Superior temporal gyrus (tissue), 1 donor: ENCODE measurements around the gene FOXJ3.

Experiments
- DNase-seq: peaks from one replicate; pipeline ENCODE4 v3.0.0-alpha.2; 2016; ENCODE audit errors: extremely low spot score

FOXJ3 gene

DNA sequence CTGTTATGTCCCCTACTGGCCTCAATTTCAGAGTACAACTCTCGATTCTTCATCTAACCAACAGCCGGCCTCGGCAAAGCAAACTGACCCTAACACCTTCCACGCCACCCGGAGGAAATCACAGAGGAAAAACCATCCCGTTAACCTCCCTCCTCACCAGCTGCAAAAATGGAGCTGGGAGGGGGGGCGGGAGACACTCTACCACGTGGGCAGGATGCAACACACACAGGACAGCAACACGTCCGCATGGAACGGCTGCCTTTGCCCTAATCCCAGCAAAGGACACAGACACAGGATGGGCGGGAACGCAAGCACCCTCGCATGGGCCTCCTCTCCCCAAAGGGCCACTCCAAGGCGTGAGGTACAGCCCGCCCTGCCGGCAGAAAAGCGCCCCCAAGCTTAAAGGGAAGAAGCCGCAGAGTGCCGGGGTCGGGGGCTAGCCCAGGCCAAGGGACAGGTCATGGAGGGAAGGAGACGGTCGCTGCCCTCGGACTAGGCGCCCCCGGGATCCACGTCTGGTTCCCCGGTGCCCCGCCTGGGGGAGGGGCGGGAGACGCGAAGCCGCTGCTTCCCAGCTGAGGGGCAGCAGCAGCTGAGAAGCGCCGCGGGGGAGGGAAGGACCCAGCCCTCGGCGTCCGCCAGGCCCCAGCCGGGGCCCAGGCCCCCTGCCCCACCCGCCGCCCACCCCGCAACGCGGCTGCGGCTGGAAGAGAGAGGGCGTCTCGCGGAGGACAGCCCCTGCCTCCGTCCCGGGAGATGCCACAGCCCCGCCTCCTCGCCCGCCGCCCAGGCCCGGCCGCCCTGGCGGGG is 590 bp downstream of the FOXJ3 start:
- peak; percentile 57 for DNase-seq

DNA sequence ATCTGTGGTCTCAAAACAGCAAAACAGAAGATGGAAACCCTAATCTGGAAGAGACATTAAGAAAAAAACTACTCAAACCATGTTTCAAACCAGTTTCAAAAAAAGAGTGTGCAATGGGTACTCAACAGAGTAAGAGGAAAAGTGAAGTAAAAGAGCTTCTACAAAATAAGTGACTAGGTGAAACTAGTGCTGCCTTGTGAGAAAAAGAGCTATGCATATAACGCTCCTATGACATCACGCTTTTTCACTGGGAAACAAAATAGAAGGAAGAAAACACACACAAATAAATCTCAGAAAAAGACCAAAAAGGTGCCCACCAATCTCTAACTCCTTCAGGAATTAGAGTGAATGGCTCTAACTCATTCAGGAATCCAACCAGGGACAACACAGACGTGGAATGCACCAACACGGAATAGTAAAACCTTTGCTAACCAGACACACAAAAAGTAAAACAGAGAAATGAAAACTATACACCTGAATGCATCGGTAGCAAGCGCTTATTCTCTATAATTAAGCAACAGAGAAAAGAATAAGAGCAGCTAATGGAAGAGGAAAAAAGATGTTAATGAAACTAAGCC is 1.3 kb downstream of the FOXJ3 start:
- DNase-seq = no peak

DNA sequence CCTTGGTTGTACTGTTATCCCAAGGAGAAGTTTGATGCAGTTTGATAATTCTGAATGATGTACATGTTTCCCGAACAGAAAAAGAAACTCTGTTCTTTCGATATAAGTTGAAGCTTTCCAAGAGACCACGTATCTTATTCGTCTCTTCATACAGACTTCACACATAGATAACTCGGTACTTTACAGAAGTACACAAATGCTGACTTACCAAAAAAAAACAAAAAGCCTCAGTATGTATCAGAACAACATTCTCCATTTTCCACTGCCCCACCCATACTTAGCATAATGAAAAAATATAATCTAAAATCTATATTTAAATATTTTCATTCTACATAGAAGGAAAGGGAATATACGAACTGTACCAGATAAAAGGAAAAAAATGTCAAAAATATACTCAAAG is 2.2 kb downstream of the FOXJ3 start:
- no peak for DNase-seq

DNA sequence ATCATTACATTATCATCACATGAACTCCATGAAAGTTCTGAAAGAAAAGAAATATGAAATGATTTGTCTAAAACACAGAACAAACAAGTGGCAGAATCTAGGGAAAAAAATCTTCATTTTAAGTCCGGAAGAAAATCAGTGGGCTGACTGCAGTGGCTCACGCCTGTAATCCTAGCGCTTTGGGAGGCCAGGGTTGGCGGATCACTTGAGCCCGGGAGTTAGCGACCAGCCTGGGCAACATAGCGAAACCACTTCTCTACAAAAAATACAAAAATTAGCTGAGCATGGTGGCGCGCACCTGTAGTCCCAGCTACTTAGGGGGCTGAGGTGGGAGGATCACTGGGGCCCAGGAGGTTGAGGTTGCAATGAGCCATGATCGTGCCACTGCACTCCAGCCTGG is 4.8 kb downstream of the FOXJ3 start:
- DNase-seq = no peak

DNA sequence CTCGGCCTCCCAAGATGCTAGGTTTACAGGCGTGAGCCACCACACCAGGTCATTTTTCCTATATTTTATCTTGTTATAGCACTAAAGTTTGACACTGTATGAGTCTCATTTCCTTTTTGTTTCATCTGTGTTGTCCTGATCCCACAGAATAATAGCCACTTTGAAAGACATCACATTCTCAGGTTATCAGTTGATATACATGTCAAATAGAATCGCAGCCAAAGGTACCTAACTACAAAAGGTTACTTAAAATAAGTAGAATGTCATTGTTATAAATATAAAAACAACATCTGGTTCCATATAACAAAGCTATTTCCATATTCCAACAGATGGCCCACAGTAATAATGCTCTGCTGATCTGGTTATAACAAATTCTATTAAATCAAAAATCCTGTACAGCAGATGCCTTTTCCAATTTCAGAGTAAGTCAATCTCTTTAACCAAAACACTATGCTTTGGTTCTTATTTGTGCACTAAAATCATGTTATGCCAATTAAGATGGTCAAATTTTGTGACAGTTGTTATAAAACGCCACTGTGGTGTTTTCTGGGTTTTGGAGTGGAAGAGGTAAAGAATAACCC is 6.0 kb downstream of the FOXJ3 start:
- DNase-seq = no peak

DNA sequence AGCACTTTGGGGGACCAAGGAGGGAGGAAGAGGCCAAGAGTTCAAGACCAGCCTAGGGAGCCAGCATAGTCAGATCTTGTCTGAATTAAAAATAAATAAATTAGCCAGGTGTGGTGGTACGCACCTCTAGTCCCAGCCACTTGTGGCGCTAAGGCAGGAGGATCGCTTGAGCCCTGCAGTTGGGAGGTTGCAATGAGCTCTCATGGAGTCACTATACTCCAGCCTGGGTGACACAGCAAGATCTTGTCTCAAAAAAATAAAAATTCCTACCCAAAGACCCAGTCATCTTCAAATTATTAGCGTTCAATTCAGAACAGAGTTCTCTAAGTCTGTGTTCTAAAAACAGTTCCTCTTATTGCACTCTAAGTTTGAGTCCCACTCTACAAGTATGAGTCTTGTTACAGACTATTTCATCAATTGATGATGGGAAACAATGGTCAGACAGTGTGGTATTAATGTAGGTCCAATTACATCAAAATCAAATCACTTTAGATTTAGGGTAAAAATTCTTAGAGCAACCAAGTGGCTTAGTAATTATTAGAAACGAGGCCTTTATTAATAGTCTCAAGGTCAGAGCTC is 6.9 kb downstream of the FOXJ3 start:
- DNase-seq = no peak

DNA sequence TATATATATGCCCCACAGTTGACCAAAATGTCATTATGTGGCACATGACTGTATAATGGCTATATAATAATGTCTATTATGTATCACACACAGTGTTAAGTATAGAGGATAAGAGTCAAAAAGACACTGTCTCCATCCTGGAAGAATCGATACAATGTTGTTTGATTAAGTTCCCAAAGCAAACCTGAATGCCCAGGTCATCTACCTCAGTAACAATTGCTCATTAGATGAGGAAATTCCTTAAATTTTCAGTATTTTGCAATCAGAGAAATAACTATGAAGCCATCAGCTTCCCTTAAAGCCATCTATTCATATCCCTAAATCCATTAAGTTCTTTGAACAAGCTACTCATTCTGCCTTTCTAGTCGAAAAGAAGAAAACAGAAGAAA is 10.0 kb downstream of the FOXJ3 start:
- DNase-seq = no peak

DNA sequence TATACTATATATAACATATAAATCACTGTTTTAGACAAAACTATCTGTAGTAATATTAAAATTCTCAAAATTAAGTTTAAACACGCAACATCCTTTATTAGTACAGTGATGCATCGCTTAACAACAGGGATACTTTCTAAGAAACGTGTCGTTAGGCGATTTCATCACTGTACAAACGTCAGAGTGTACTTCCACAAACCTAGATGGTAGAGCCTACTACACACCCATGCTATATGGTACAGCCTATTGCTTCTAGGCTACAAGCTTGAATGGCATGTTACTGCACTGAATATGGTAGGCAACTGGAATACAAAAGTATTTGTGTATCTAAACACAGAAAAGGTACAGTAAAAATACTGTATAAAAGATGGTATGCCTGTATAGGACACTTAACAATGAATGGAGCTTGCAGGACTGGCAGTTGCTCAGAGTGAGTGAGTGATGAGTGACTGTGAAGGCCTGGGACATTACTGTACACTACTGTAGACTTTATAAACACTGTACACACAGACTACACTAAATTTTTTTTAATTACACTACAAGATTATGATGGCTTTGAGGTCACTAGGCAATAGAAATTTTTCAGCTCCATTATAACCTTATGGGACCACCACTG is 10.5 kb downstream of the FOXJ3 start:
- DNase-seq = no peak

DNA sequence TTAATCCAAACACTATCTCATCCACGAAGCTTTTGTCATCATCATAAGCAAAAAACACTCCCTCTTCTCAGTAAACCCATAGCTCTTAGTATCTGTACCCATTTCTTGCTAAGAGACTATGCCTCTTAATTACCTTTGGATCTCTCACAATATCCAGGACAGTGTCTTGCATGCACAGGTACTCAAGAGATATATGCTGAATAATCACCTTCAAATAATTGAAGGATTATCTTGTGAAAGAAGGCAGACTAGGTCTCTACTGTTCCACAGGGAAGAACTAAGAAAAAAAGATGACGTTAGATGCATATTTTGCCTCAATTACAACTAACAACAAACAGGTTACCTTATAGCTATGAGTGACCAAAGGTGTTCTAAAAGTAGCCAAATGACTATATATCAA is 11.5 kb downstream of the FOXJ3 start:
- DNase-seq = no peak

DNA sequence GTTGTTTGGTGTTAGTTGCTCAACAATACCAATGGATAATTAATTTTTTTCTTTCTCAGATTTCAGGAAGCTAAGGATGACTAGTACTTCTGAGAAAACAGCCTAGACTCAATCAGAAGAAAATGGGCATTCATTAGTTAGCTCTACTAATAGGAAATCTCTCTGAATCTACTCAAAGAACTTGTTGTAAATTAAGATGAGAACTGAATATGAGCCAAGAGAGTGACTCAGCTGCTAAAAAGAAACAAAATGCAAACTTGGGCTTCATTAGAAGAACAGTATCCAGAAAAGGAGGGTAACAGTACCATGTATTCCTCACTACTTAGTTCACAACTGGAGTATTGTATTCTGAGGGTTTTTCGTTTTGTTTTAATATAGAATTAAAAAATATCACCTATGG is 12.5 kb downstream of the FOXJ3 start:
- peak; percentile 53 for DNase-seq

DNA sequence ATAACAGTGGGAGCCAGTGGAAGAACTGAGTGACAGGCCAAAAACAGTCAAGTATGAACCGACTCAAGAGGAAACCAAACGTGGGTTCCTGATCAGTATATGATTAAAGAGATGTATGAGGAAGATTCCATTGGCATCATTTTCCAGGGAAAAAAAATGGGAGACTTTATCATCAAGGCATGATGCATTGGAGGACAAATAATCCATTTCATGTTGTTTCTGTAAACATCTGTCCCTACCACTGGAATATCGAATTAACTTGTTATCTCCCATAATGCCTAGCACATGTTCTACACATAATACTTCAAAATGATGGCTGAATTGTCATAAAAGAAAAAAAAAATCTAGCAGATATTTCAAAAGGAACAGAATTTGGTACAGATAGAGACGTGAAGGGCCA is 13.3 kb downstream of the FOXJ3 start:
- no peak for DNase-seq

DNA sequence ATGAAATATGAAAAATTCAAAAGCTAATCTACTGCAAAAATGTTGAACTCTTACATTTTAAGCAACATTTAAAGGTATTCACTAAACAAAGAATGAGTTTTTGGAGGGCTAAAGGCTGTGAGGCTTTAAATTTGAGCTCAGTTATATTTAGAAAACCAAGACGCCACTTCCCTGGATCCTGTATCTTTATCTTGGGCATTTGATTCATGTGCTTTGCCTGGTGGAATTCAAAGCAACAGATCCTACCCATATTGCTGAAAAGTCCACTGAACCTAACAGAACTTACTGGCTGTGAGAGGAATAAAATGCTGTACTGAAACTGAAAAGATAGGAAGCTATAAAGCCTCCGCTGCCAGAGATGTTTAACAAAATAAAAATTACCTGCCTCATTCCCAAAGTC is 14.3 kb downstream of the FOXJ3 start:
- DNase-seq = no peak

DNA sequence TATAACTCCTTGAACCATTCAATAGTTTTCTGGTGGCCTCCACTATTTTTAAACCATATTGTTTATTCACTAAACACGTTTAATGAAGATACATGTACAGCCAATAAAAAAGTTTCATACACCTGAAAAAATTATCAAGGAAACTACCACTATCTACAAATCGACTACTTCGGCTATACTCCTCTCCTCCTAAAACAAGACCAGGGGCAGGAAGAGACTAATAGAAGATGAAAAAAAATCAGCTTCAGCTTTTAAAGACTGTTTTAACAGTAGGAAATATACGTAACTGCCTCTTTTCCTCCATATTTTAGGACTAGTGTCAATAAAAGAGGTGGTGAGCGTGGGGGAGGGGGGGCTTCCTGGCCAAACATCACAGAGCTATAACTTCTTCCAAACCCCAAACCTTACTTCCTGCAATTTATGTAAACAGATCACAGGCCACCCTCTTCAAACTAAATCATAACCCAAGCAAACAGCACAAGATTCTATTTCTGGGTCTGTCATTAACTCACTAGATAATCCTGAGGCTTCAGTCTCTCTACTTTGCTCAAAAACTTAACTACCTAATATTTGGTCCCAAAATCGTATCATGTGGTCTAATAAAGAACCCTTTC is 15.1 kb downstream of the FOXJ3 start:
- DNase-seq = no peak

DNA sequence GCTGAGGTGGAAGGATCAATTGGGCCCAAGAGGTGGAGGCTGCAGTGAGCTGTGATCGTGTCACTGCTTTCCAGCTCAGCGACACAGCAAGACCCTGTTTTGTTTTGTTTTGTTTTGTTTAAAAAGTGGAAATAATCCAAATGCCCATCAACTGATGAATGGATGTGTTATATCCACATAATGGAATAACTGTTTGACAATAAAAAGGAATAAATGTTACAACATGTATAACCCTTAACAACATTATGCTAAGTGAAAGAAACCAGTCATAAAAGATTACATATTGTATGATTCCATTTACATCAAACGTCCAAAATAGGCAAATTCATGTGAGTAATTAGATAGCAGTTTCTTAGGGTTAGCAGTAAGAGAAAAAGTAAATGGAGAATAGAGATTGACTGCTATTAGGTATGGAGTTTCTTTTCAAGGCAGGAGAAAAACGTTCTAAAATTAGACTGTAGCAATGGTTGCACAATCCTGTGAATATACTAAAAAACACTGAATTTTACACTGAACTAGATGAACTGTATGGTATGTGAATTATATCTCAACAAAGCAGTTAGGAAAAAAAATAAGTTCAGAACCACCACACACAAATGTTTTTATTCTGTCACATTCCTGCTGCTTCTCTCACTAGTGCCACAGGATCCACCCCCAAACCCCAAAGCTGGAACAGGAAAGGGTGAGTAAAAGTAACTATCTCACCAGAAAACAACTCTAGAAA is 15.7 kb downstream of the FOXJ3 start:
- peak; percentile 56 for DNase-seq

DNA sequence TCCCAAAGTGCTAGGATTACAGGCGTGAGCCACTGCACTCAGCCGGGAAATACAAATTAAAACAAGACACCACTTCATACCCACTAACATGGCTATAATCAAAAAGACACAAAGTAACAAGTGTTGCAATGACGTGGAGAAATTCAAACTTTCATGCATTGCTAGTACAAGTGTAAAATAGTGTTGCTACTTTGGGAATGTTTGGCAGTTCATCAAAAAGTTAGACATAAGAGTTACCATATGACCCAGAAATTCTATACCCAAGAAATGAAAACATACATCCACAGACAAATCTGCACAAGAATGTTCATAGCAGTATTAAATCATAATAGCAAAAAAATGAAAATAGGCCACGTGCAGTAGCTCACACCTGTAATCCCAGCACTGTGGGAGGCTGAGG is 16.4 kb downstream of the FOXJ3 start:
- DNase-seq = no peak

DNA sequence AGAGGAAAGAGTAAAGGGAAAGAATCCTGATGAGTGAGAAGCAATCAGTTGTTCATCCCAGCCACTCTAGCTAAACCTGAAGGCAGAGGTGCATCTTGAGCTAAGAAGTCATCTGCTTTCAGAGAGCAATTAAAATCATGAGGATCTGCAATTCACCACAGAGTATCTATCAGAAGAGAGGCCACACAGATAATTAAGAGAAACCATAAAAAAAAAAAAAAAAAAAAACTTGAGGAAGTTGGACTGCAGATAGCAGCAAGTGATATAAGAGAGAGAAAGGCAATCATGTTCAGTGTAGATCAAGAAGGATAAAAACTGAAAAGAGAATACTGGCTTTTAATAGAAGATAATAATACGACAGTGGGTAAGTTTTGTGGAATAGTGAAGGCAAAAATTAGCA is 17.7 kb downstream of the FOXJ3 start:
- DNase-seq = no peak

DNA sequence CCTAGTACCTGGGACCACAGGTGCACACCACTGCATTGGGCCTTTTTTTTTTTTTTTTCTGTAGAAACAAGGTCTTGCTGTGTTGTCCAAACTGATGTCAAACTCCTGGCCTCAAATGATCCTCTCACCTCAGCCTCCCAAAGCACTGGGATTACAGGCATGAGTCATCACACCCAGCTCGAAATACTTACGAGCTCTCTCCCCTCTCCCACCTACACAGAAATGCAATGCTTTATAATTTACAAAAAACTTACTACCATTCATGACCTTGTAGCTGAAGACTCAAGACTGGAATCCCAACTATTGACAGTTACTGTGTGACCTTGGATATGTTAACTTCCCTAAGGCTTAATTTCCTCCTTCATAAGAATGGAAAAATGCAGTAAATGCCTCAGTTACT is 18.7 kb downstream of the FOXJ3 start:
- DNase-seq = no peak

DNA sequence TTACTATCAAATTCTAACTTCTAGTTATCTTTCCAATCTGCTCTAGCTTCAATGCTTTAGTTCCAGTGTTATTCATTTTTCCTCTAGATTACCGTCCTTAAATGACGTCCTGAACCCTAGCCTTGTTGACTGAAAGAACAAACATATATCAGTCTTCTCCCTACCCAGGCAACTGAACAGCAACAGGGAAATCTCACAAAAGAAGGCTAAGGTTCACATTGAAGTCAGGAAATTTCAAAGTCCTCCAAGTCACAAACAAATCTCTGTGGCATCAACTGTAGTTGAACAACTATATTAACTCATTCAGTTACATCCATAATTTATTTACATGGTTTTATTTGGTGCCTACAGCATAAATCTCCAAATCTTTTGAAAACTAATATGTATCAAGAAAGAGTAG is 19.5 kb downstream of the FOXJ3 start:
- no peak for DNase-seq

DNA sequence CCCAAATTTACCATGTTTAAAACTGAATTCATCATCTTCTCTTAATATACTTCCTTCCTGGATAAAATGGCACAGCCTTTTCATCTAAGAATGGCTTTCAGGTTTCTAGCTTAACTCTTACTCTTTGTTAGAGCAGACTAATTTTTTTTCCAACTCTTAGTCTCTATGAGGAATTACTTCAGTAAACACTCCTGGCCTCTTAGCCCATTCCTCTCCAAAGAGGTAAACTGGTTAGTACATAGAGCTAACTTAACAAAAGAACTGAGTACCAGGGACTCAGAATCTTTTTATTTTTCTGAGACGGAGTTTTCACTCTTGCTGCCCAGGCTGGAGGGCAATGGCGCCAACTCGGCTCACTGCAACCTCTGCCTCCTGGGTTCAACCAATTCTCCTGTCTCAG is 21.1 kb downstream of the FOXJ3 start:
- no peak for DNase-seq

DNA sequence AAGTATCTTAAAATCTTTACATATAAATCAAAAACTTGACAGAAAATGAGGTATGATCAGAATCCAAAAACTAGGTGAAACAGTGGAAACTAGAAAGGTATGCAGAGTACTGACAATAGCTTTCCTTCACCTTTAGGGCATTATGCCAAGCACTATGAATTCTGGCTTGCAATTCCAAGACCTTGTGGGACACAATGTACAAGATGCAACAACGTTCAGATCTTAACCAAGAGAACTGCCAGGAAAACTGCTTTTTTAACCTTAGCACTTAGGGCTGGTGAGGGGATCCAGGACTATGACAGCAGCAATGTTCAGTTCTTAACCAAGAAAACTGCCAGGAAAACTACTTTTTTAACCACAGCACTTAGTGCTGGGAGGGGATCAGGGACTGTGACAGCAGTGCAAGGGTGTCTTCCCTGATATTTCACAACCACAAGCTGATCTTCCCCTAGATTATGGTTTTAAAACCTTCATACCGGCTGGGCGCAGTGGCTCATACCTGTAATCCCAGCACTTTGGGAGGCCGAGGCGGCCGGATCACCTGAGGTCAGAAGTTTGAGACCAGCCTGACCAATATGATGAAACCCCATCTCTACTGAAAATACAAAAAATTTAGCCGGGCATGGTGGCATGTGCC is 22.3 kb downstream of the FOXJ3 start:
- DNase-seq = no peak

DNA sequence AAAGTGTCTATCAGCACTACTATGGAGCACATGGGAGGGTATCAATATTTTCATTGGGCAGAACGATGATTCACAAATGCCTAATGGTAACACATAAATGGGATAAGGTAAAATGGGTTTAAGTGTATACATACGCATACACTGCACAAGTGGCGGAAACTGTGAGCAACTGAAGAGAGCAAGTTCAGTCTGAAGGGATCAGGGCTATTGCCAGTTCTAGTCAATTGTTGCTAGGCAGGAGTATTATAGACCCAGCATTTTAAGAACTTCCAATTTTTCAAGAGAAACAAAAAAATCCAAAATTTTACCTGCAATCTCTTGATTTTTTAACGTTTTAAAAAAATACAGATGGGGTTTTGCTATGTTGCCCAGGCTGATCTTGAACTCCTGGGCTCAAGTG is 23.1 kb downstream of the FOXJ3 start:
- DNase-seq = no peak
